ENCODE measurements around the gene EPN1.

EPN1 gene

DNA sequence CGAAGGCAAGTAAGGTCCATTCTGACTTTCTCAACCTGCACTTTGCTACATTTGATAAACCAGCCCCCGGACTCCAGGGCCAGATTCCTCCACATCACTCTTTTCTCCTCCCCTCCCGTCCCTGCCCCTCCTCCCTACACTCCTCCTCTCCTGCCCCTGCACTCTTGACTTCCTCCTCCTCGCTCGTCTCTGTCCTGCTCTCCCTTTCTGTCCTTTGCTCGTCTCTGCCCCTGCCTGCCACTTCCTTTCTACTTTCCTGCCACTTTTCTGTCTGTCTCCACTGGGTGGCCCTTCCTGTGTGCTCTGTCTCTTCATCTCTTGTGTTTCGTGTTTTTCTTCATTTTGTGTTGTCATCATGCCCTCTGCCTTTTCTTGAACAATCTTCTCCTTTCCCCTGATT lies 13.2 kb upstream of the EPN1 start:
- no peak for DNase-seq

DNA sequence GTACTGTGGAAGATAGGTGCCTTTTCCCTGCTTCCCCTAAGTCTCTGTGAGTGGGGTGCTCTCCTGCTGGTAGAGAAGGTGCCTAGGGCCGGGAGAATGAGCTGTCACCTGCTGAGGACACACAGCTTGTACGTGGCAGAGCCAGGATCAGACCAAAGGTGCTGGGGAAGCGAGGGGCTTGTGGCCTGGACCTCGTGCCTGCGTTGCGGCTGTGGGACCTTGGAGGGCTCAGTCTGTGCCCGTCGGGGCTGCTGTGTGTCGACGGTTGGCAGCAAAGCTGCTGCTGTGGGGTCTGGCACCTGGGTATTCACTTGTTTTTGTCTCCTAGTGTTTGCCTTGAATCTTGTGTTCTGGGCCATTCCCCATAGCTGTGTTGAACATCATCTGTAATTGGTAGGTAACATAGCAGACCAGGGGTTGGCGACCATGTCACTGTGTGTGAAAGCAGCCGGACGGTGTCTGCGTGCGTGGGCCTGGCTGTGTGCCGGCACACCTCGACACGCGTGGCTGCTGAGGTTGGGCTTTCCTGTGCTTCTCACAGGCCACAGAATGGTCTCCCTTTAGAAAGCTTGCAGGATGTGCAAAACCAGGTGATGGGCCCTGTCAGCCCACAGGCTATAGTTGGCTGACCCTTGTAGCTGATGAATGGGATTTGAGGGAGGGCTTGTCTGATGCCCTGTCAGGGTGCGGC lies 11.0 kb upstream of the EPN1 start:
- no peak for DNase-seq

DNA sequence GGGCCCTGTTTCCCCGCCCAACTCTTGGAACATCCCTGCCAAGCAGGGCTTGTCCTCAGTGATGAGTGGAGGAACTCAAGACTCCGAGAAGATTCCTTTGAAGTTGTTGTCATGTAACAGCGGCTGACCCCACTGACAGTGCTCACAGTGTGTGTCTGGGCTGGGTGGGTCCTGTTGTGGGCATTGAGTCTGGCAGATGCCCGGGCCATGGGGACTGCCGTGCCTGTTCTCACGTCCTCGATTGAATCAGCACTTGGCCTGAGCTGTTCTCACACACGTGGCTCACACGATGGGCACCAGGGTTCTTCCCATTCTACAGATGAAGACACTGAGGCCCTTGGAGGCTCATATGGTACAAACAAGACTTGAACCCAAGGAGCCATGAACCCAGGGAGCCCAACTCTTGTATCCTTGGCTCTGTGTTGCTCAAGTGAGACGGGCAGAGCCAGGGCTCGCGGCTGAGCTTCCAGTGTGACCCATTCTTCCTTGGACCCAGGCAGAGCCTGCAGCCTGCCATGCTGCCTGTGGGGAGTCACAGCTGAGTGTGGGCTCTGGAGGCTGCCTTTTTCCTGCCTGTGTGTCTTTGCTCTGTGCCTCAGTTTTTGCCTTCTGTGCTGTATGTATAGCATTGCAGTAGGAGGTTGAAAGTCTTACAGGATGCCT lies 8.6 kb upstream of the EPN1 start:
- DNase-seq, result no peak

DNA sequence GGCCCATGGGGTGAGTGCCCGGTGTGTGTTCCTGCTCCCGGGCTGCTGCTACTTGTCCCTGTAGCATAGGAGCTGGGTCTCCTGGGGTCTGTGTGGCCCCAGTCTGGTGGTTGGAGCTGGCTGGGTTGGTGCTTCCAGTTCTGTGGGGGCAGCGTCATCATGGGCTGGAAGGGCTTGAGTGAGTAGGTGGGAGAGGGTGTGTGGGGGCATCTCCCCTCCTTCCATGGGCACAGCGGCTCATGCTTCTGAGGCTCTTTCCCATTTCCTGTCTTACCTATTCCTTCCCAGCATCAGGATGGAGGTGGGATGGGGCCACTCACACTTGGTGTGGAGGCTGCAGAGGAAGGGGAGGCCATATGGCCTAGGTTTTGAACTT lies 8.0 kb upstream of the EPN1 start:
- DNase-seq, result no peak

DNA sequence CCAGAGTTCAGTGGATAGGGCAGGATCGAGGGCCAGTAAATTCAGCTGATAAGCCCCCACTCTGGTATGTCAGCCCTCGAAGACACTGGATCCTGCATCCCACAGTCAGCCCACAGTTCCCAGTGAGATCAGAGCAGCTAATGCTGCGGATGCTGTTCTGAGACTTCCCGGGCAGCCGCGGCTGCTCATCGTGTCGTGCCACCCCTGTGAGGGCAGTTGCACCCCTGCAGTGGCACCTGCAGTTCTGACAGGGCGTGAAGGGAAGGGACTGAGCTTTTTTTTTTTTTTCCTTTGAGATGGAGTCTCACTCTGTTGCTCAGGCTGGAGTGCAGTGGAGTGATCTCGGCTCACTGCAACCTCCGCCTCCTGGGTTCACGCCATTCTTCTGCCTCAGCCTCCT lies 7.5 kb upstream of the EPN1 start:
- no peak for DNase-seq

DNA sequence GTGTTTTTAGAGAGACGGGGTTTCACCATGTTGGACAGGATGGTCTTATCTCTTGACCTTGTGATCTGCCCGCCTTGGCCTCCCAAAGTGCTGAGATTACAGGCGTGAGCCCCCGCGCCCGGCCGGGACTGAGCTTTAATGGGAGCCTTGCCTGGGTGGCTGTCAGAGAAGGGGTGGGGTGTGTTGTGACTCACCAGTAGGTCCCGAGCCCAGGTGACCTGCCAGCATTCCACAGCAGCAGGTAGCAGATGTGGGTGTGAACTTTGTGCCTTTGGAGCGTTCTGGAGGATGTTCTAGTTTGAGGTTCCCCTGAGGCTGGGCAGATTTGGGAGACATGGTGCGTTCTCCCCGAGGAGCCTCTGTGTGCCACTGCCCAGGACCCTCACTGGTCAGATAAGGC lies 7.1 kb upstream of the EPN1 start:
- DNase-seq, result no peak

DNA sequence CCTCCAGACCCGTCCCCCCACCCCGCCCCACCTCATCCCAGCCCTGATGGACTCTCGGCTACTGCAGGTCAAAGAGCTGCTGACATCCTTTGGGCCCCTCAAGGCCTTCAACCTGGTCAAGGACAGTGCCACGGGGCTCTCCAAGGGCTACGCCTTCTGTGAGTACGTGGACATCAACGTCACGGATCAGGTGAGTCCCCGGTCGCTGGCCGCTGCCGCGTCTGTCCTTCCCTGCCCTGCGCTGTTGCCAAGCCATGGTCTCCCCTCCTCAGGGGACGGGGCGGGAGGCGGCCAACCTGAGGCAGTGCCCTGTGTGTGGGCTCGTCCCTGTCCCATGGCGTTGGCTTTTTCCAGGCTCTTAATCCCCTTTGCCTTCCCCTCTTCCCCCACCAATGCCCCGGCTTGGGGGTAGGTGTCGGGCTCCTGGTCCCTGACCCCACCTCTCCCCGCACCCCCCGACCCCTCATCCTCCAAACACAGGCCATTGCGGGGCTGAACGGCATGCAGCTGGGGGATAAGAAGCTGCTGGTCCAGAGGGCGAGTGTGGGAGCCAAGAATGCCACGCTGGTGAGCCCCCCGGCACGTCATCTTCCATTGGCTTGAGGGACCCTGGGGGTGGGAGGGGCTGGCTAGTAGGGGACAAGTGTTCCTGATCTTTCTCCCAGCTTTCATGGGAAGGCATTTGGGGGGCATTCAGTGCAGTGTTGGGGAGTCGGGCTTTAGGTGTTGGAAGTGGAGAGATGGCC lies 6.2 kb upstream of the EPN1 start:
- DNase-seq, result no peak

DNA sequence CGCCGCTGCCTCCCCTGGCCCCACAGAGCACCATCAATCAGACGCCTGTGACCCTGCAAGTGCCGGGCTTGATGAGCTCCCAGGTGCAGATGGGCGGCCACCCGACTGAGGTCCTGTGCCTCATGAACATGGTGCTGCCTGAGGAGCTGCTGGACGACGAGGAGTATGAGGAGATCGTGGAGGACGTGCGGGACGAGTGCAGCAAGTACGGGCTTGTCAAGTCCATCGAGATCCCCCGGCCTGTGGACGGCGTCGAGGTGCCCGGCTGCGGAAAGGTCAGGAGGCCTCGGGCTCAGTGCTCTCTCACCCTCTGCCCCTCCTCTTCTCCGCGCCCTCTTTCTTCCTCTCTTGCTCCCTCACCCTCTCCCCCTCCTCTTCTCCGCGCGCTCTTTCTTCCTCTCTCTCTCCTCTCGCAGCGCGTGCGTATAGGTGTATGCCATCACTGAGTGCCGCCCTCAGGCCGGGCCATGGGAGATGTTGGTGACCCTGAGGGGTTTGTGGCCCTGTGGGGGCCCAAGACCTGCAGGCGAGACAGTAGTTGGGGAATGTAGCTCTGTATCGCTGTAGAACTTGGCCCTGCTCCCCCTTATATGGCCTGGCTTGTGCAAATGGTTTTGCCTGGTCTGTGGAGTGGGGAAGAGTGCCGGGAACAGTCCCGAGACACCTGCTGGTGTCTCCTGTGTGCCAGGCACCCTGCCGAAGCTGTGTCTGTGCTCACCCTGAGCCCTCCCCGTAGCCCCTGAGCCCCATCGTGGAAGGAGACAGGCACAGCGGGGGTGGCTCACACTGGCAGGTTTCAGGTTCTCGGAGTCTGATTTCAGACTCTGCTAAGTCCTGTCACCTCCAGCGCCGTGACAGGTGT lies 5.4 kb upstream of the EPN1 start:
- no peak for DNase-seq

DNA sequence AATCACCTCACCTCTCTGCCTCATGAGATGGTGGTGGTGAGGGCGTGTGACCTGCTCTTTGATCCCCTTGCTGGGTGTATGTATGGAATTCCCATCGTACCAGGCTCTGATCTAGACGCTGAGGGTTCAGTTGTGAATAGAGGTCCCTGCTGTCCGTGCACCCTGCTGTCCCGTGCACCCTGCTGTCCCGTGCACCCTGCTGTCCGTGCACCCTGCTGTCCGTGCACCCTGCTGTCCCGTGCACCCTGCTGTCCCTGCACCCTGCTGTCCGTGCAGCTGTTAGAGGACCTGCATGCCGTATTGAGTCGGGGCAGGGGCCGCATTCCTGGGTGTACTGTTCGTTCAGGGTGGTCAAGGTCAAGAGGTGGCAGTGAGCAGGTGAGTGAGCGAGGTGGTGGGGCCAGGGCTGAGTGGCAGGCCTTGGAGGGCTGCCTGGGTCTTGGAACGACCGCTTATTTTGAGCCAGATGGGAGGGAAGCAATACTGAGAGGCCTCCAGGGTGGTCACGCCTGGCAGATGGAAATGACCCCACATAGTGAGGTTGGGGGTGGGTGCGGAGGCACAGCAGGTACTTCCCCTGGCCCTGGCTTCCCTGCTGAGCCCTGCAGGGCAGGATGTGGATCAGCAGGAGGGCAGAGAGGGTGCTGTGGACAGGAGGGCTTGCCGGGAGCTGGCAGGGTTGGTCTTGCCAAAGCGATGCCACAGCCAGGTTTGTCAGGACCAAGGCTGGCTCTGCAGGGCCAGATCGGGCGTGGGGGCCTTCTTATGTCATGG lies 4.6 kb upstream of the EPN1 start:
- DNase-seq, result no peak

DNA sequence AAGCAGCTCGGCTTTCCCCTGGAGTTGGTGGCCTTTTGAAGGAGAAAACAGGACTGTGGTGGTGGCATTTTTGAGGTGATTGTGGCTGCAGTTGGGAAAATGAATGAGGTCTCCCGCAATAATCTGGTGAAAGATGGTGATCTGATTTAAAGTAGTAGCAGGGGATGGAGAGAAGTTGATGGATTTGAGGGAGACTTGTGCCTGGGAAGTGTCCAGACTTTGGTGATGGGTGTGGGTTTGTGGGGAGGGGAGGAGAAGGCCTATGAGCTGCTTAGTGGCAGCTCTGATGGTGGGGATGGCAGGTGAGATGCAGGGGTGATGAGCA lies 4.0 kb upstream of the EPN1 start:
- DNase-seq, result no peak

DNA sequence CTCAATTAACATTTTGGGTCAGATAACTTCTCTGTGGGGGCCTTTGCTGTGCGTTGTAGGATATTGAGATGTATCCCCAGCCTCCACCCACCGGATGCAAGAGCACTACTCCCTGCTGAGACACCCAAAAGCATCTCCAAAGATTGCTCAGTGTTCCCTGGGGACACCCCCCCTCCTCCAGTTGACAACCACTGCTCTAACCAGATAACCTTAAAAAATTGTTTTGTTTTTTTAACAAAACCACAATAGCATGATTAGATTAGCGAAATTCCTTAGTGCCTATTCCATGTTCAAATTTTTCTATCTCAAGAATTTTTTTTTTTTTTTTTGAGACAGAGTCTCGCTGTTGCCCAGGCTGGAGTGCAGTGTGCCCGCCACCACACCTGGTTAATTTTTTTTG lies 2.6 kb upstream of the EPN1 start:
- no peak for DNase-seq

DNA sequence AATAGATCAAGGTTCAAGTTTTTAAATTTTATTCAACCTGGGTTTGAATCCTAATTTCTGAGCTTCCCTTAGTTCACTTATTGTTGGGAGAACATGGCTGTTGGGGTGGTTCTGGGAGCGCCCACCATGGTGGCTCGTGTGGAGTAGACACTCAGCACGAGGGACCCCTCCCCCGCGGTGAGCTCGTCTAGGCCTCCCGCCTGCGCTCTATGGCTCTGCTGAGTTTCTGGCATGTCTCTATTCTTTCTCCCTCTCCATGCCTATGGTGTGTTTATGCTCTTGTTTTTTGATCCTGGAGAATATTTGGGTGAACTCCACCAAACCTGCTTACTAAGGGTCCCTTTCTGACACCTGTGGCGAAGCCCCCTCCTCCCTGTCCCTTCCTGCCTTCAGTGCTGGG lies 1.6 kb upstream of the EPN1 start:
- DNase-seq, result no peak

DNA sequence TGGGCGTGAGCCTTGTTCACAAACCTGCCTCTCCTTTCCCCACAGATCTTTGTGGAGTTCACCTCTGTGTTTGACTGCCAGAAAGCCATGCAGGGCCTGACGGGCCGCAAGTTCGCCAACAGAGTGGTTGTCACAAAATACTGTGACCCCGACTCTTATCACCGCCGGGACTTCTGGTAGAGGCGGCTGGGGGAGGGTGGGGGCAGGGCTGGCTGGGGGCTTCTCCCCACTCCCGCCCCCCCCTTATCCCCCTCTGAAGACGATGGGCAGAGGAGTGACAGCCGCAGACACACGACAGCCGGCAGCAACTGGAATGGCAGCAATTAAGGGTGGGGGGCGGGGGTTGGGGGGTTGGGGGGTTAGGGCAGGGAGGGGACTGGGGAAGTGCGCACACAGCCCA lies 1.1 kb upstream of the EPN1 start:
- no peak for DNase-seq

DNA sequence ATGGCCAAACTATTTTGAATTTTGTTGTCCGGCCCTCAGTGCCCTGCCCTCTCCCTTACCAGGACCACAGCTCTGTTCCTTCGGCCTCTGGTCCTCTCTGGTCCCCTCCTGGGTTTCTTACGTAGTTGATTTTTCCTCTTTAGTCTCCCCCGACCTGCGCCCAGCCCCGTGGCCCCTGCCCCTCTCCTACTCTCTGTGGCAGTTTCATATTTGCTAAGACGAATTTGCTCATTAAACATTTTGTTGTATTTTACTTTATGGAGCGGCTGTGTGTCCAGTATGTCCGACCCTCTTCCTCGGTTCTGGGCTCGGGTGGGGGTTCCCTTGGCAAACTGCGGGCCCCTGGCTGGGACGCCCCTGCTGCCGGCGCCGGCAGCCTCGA lies 576 bp upstream of the EPN1 start:
- DNase-seq, result no peak

DNA sequence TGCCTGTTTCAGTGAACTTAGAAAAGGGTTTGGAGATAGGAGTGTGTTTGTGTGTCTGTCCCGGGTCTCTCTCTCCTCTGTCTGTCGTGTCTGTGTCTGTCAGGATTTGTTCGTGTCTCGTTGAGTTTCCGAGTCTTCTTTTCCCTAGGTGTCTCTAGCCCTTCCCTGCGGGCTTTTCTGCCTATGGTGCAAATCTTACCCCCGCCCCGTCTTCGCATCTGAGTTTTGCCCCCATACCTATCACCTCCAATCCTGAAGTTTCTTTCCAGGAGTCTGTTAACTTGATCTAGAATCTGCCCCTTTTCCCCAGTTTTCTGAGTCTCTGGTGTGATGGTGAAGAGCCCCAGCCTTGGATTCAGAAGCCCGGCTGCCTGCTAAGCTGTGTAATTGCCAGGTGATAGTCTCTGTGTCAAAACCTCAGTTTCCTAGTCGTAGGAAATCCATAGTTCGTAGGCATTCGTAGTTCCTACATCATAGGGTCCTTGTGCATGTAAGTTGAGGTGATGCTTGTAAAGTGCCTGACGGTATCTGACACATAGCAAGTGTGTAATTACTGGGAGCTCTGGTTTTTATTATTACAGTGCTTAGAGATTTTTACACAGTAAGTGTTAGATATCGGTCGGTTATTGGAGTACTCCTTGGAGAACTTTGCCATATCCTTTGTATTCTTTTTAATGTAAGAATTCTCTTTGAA lies 782 bp downstream of the EPN1 start:
- no peak for DNase-seq

DNA sequence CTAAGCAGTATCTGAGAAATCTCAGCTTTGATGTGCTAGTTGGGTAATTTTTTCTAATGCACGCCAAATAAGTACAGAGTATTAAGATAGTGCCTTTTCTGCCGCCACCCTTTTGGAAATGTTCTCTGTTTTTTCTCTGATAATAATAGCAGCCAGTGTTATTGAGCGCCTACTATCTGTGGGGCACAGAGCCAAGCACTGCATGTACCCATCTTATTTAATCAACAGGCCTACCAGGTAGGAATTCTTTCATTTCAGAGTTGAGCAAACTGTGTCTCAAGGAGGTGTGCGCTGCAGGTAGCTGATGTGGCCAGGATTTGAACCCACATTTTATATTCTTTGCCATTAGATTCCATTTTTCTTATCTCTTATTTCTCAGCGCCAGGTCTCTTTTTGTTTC lies 1.4 kb downstream of the EPN1 start:
- no peak for DNase-seq

DNA sequence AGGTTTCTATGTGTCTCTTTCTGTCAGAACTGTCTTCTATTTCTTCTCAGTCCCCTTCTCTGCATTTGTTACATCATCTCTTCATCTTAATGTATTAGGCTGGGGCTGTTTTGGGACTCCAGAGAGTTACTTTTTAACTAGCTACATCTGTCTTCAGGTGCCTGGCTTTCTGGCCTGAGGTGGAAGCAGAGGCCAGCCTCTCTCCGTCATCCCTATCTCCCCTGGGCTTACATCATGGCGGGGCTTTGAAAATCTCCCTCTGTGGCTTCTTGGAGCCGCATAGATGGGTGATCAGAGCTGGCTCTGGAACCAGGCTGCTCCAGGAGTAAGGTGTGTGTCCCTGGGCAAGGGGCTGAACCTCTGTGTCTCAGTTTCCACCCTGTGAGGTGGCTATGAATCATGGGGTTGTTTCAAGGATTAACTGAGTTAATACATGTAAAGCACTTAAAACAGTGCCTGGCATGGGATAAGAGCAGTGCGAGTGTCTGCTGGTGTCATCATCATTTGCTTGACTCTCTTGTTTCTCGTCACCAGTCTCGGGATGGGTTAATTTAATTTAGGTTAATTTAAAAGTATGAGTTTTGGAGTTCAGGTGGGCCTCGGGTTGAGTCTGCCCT lies 2.0 kb downstream of the EPN1 start:
- DNase-seq, result no peak

DNA sequence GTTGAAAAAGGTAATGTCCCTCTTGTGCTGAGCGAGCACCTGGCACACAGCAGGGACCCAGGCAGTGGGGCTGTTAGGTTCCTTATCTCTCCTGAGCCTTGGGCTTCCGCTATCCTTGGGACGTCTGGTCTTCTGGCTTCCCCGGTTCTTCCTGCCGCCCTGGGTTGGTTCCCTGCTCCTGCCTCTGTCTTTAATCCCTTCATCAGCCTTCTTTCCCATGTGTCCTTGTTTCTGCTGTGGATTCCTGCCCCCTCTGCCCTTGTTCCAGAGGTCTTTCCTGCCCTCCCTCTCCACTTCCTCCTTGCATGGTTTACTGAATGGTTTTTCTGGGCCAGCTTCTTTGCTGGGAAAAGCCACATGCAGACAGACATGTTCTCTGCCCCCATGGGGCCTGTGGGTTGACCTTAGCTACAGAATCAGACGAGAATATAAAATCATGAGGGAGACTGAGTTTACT lies 2.6 kb downstream of the EPN1 start:
- DNase-seq, result no peak

DNA sequence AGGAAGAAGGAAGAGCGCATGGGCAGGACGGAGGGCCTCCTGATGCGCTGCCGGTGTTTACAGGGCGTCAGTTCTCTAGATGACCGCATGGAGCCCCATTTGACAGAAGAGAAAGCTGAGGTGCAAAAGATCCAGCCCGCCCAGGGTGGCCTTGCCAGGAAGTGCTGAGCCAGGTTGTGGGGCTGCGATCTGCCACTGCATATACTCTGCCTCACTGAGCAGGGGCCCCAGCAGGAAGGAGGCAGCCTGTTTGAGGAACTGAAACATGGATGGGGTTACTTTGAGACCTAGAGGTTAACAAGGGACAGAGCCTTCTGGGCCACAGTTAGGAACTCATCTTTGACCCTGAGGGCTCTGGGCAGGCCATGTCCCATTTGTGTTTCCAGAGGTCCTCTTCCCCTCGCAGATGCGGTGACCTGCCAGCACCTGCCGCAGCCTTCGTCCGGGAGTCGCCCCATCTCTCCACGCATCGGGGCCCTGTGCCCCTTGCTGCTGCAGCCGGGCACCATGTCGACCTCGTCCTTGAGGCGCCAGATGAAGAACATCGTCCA lies 3.2 kb downstream of the EPN1 start:
- DNase-seq, result no peak

DNA sequence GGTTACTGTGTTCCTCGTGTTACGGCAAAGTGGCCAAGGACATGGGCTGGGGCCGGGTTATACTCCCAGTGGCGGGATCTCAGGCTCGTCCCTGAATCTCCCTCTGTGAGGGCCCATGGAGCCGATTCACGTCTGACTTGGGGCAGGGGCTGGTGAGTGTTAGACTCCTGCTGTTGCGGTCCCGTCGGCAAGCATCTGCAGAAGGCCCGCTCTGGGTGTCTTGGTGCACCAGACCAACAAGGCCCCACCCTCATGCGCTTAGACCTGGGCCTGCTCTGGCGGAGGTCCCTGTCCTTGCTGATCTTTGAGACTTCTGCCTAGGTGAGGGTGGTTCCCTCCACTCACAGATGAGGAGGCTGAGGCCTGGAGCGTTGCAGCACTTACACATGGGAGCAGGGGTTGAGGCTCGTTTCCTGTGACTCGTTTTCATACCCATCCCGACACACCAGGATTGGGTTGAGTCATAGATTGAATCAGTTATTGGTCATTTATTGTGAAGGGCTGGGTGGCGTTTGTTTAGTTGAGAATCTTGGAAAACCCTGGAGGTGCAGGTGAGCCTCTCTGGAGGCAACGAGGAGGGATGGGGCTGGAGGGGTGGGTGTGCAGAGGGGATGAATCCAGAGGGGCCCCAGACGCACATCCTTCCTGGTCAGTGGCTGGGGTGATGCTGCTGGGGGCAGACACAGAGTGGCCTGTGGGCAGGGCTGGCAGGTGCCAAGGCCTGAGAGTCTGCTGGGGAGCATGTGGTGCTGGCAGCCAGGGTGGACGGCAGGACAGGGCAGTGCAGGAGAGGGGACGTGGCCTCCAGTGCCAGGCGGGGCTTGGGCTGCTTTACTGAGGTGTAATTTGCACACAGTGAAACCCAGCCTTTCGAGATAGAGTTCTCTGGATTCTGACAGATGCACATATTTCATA lies 4.6 kb downstream of the EPN1 start:
- DNase-seq, result peak; percentile 59
